Pancreas (tissue), 10 donors: ENCODE measurements around the gene CCL26. TPM values are rescaled to one million over a fixed set of nuclear protein-coding genes. Genes with fewer than 3 reads are reported as not detected.
A peak's percentile ranks its signal among the peaks of the same experiment; 100 is the strongest.

Experiments
- ATAC-seq, 4 donors: fragments of 200-7000 bp; cut with Tn5 transposase; one replicate each; pipeline versions ENCODE4 v1.8.0 to v1.9.1; 2020; ENCODE audit warnings: mild to moderate bottlenecking in 4 of 4, moderate library complexity in 4 of 4
- DNase-seq, 6 donors: peaks; one replicate each; pipeline ENCODE4 v3.0.0-alpha.2; 2020
- FAIRE-seq: peaks from 2 replicates; lab custom pipeline; 2012; peaks lifted over from hg19 to GRCh38; lab: Jason Lieb, UNC
- H3K27ac ChIP-seq, 4 donors: fragments of 200-600 bp; sonication (generic); 1 replicate in 3 of 4; 2 replicates in 1 of 4; pipeline versions ENCODE4 v1.5.0 to v1.8.0; 2020
- H3K27me3 ChIP-seq, 4 donors: fragments of 200-600 bp; one replicate each; pipeline ENCODE4 v1.8.0; 2021
- H3K36me3 ChIP-seq, 3 donors: fragments of 200-600 bp; sonication (generic) in 1 of 3; one replicate each; pipeline versions ENCODE4 v1.5.0 to v1.8.0; 2020 to 2021
- H3K4me1 ChIP-seq, 3 donors: fragments of 200-600 bp; one replicate each; pipeline ENCODE4 v1.8.0; 2021
- H3K4me3 ChIP-seq, 4 donors: fragments of 200-600 bp; sonication (generic) in 2 of 4; one replicate each; pipeline versions ENCODE4 v1.5.0 to v1.8.0; 2020 to 2021
- H3K9me3 ChIP-seq, 4 donors: fragments of 200-600 bp; one replicate each; pipeline ENCODE4 v1.8.0; 2021
- CTCF ChIP-seq, 4 donors: fragments of 200-600 bp; sonication (generic) in 3 of 4; IDR thresholded peaks; one replicate each; pipeline versions ENCODE4 v1.5.0 to v1.8.0; 2021; ENCODE audit warnings: antibody characterized with exemption in 4 of 4
- WGBS, 2 donors: extraction: QIAGEN DNeasy Blood & Tissue Kit; methylation state at CpG; one replicate each; pipeline ENCODE4 v1.1.7; 2013; 5-methylcytosine and 5-hydroxymethylcytosine counted together
- intact Hi-C, 3 donors: fragments of 100-400 bp; cut with DNase I; formaldehyde crosslinking; loops; one replicate each; pipeline versions ENCODE4 v1.11.1 to v1.14.2; 2022
- polyA plus RNA-seq, 2 donors: library from polyadenylated mRNA; stranded (reverse); fragments of 200-250 nt; gene quantifications; one replicate each; pipeline ENCODE4 v1.2.3, GENCODE V29; 2013
- total RNA-seq, 6 donors: library from RNA; stranded (reverse); fragmentation: NEBNext Ultra II Directional in 4 of 6; extraction: Animal tissue kit (Norgen Biotek cat#: 25700) in 4 of 6; gene quantifications; one replicate each; pipeline versions ENCODE4 v1.2.1 to v1.2.4, GENCODE V29; 2021 to 2023
- donor health status: healthy with polysubstance abuse.
- donor health status: DM: no; HTN: no; CAD: no; lungs with moderate emphysema.
- donor health status: DM: no; HTN: no; CAD: no.
- donor health status: control.
- donor health status: control.
- donor health status: Bipolar disorder and iron deficiency.
- donor health status: DM: yes; HTN: yes; CAD: no.
- donor health status: DM: no; HTN: no; CAD: no.
- donor health status: DM: no; HTN: no; CAD: no.
- donor health status: DM: yes; HTN: yes; CAD: no.

Gene CCL26
- total and polyA plus RNA-seq, 8 donors, result 0.47 to 0.53 TPM; not detected in 6

GRCh38 chr7:75738604-75738974 is 33.4 kb downstream of the CCL26 start, which contains the start of gene HIP1:
Gene HIP1 (minus strand): TSS chr7:75738941. CDS start chr7:75738920, 21 bp downstream.
- no peaks in the 10 kb centered on the region for H3K27me3 ChIP-seq
- no peaks in the 10 kb centered on the region for H3K4me1 ChIP-seq

GRCh38 chr7:75737856-75738603 is 34.0 kb downstream of the CCL26 start:
- FAIRE-seq (no peak), ATAC-seq (no peak), DNase-seq (peak in 2 of 6 donors; percentile 49 to 50)
- Histone ChIP-seq H3K27ac (peak overlapping the region in 3 of 4 donors; percentile 60 to 73 (median 68)), H3K36me3 (no peaks in the 10 kb centered on the region), H3K4me3 (peak overlapping the region; percentile 91 to 99 (median 95)), H3K4me1 (no peaks in the 10 kb centered on the region), H3K27me3 (no peaks in the 10 kb centered on the region), H3K9me3 (no peaks in the 10 kb centered on the region)
- TF ChIP-seq CTCF (IDR thresholded peaks at IDR 0.05), result no peak
- 3% methylated on average over 14 to 18 of the region's 18 CpGs for WGBS, 2 donors
- intact Hi-C loops, result no loop called here

More at GRCh38 chr7:75738604-75738974, 33.4 kb downstream of the CCL26 start, which contains the start of gene HIP1:
- ATAC-seq (no peak), FAIRE-seq (no peak), DNase-seq (no peak)
- Histone ChIP-seq H3K27ac (peak within 1 kb of the TSS; percentile 31 to 88 (median 67)), H3K4me3 (peak within 1 kb of the TSS; percentile 91 to 99 (median 95)), H3K36me3 (no peaks in the 10 kb centered on the region), H3K9me3 (no peaks in the 10 kb centered on the region)
- 1% methylated on average over 27 to 30 of the region's 30 CpGs for WGBS, 2 donors
- no peak for TF ChIP-seq CTCF (IDR thresholded peaks at IDR 0.05)
- intact Hi-C loops, result no loop called here

GRCh38 chr7:75735581-75736350 is 36.2 kb downstream of the CCL26 start:
- no peak for TF ChIP-seq CTCF (IDR thresholded peaks at IDR 0.05)
- DNase-seq (no peak), FAIRE-seq (no peak), ATAC-seq (no peak)
- Histone ChIP-seq H3K27ac (no peak overlapping the region), H3K27me3 (no peaks in the 10 kb centered on the region), H3K4me3 (no peak overlapping the region), H3K4me1 (no peaks in the 10 kb centered on the region), H3K9me3 (no peaks in the 10 kb centered on the region), H3K36me3 (no peaks in the 10 kb centered on the region)
- intact Hi-C loops, result no loop called here
- 82 to 96% methylated on average over 9 of the region's 9 CpGs for WGBS, 2 donors

- Histone ChIP-seq H3K9me3 (no peaks in the 10 kb centered on the region), H3K27ac (no peak overlapping the region), H3K4me3 (no peak overlapping the region), H3K27me3 (no peaks in the 10 kb centered on the region), H3K36me3 (no peaks in the 10 kb centered on the region), H3K4me1 (no peaks in the 10 kb centered on the region)
- no peak for ATAC-seq
- intact Hi-C loops, result no loop called here
- no peak for FAIRE-seq
- no peak for DNase-seq
- TF ChIP-seq CTCF (IDR thresholded peaks at IDR 0.05), result no peak
- WGBS, 2 donors, result 67 to 80% methylated on average over 9 of the region's 9 CpGs
These were observed 37.2 kb downstream of the CCL26 start for GRCh38 chr7:75734586-75735458.
